Sigmoid colon (tissue), 7 donors: ENCODE measurements around the gene BCKDK. TPM values are rescaled to one million over a fixed set of nuclear protein-coding genes. Genes with fewer than 3 reads are reported as not detected.
A peak's percentile ranks its signal among the peaks of the same experiment; 100 is the strongest.

Experiments used
- DNase-seq: peaks from one replicate; pipeline ENCODE4 v3.0.0-alpha.2; 2019
- H3K27ac ChIP-seq, 4 donors: fragments of 200-600 bp; sonication (generic); one replicate each; pipeline ENCODE4 v1.5.1; 2016 to 2019; ENCODE audit warnings: mild to moderate bottlenecking in 1 of 4
- H3K27me3 ChIP-seq, 3 donors: fragments of 200-600 bp; sonication (generic); one replicate each; pipeline ENCODE4 v1.5.1; 2019; ENCODE audit warnings: mild to moderate bottlenecking in 1 of 3
- H3K36me3 ChIP-seq, 4 donors: fragments of 200-600 bp; sonication (generic); one replicate each; pipeline ENCODE4 v1.5.1; 2016 to 2019
- H3K4me1 ChIP-seq, 4 donors: fragments of 200-600 bp; sonication (generic); one replicate each; pipeline ENCODE4 v1.5.1; 2017 to 2019
- H3K4me3 ChIP-seq, 4 donors: fragments of 200-600 bp; sonication (generic); one replicate each; pipeline ENCODE4 v1.5.1; 2017 to 2019; ENCODE audit warnings: mild to moderate bottlenecking in 2 of 4, moderate library complexity in 1 of 4
- H3K9me3 ChIP-seq, 4 donors: fragments of 200-600 bp in 3 of 4; sonication (generic) in 3 of 4; one replicate each; pipeline versions ENCODE4 v1.5.1 to v1.6.1; 2013 to 2019
- CTCF ChIP-seq, 4 experiments: fragments of 450-650 bp in 3 of 4; fragments of 200-600 bp in 1 of 4; IDR thresholded peaks; one replicate each; pipeline ENCODE4 v1.5.1; 2016 to 2019; ENCODE audit warnings: antibody characterized with exemption in 4 of 4, mild to moderate bottlenecking in 3 of 4, moderate library complexity in 2 of 4
- EP300 ChIP-seq, 4 donors: sonication (generic); formaldehyde crosslinking; IDR thresholded peaks; one replicate each; pipeline ENCODE4 v1.6.1; 2017; ENCODE audit warnings: antibody characterized with exemption in 4 of 4
- POLR2A ChIP-seq, 2 donors: fragments of 450-650 bp; IDR thresholded peaks; one replicate each; pipeline ENCODE4 v1.6.1; 2016; ENCODE audit warnings: antibody characterized with exemption in 2 of 2, mild to moderate bottlenecking in 2 of 2, moderate library complexity in 2 of 2
- POLR2AphosphoS5 ChIP-seq, 4 donors: sonication (generic); formaldehyde crosslinking; IDR thresholded peaks; one replicate each; pipeline ENCODE4 v1.6.1; 2017; ENCODE audit warnings: antibody characterized with exemption in 4 of 4
- WGBS, 2 donors: extraction: QIAGEN DNeasy Blood & Tissue Kit; methylation state at CpG; one replicate each; pipeline ENCODE4 v1.1.7; 2013; 5-methylcytosine and 5-hydroxymethylcytosine counted together
- intact Hi-C: fragments of 100-400 bp; cut with DNase I; formaldehyde crosslinking; loops from one replicate; pipeline ENCODE4 v1.15.1; 2023
- polyA plus RNA-seq, 3 donors: library from polyadenylated mRNA; stranded (reverse); fragments of 200-250 nt; gene quantifications; one replicate each; pipeline ENCODE4 v1.2.3, GENCODE V29; 2013
- total RNA-seq, 4 donors: library from RNA; depleted of rRNA; stranded (reverse); fragments of >200 nt; gene quantifications; one replicate each; pipeline ENCODE4 v1.1.0, GENCODE V29; 2016
- donor health status: healthy with polysubstance abuse.
- donor health status: Bipolar disorder and iron deficiency.
- donor health status: healthy.

Gene BCKDK
- total and polyA plus RNA-seq, 7 donors = 21.6 to 42.7 (median 33.2) TPM

- H3K27ac ChIP-seq = peak overlapping the region; percentile 44 to 92 (median 53)
- DNase-seq = peak; percentile 75
- TF ChIP-seq POLR2AphosphoS5 (IDR thresholded peaks at IDR 0.05) = peak in 3 of 4 donors; percentile 15 to 62 (median 61)
- no peak for TF ChIP-seq CTCF (IDR thresholded peaks at IDR 0.05)
- H3K4me3 ChIP-seq = no peak overlapping the region
- no peaks in the 10 kb centered on the region for H3K27me3 ChIP-seq
- WGBS, 2 donors = 39 to 76% methylated on average over 8 of the region's 8 CpGs
- no peaks in the 10 kb centered on the region for H3K9me3 ChIP-seq
- H3K36me3 ChIP-seq = peaks cover 14 to 40% (median 25%) of the 10 kb centered on the region in 4 donors
- intact Hi-C loops = loop anchor here (10.0 kb wide), 1 partner anchor 340 kb away; the partner anchor contains the start of gene ARMC5
- peaks cover 0 to 34% (median 26%) of the 10 kb centered on the region in 4 donors for H3K4me1 ChIP-seq
These were observed 6.3 kb downstream of the BCKDK start for GRCh38 chr16:31114468-31114867.

GRCh38 chr16:31117384-31118222 is 9.4 kb downstream of the BCKDK start, which contains the start of gene KAT8:
TSS of gene KAT8 (plus strand) at chr16:31117664. CDS start at chr16:31117682, 18 bp downstream.
- peak; percentile 99 for DNase-seq
- Histone ChIP-seq H3K27ac (peak within 1 kb of the TSS; percentile 92 to 98 (median 96)), H3K36me3 (peaks cover 12 to 40% (median 29%) of the 10 kb centered on the region in 4 donors), H3K4me3 (peak within 1 kb of the TSS; percentile 67 to 97 (median 90)), H3K4me1 (peaks cover 0 to 31% (median 21%) of the 10 kb centered on the region in 4 donors), H3K9me3 (no peaks in the 10 kb centered on the region), H3K27me3 (no peaks in the 10 kb centered on the region)
- 0% methylated on average over 68 of the region's 68 CpGs for WGBS, 2 donors
- intact Hi-C loops = loop anchor here (1.0 to 10.0 kb wide), 2 partner anchors 25 to 337 kb away; partner anchors contain the start of gene ARMC5
- TF ChIP-seq POLR2AphosphoS5 (IDR thresholded peaks at IDR 0.05) (peak; percentile 89 to 98 (median 95)), POLR2A (IDR thresholded peaks at IDR 0.05) (peak; percentile 60 to 83), EP300 (IDR thresholded peaks at IDR 0.05) (peak in 3 of 4 donors; percentile 27 to 72 (median 38)), CTCF (IDR thresholded peaks at IDR 0.05) (no peak)

- Histone ChIP-seq H3K27ac (peak overlapping the region; percentile 92 to 98 (median 96)), H3K27me3 (no peaks in the 10 kb centered on the region), H3K4me3 (peak overlapping the region; percentile 67 to 97 (median 90)), H3K36me3 (peaks cover 12 to 45% (median 27%) of the 10 kb centered on the region in 4 donors), H3K4me1 (peaks cover 0 to 31% (median 21%) of the 10 kb centered on the region in 4 donors), H3K9me3 (no peaks in the 10 kb centered on the region)
- 47 to 62% methylated on average over 9 of the region's 9 CpGs for WGBS, 2 donors
- DNase-seq = no peak
- TF ChIP-seq POLR2AphosphoS5 (IDR thresholded peaks at IDR 0.05) (peak in 2 of 4 donors; percentile 11 to 15), EP300 (IDR thresholded peaks at IDR 0.05) (no peak)
- intact Hi-C loops = loop anchor here (1.0 to 10.0 kb wide), 2 partner anchors 24 to 336 kb away; partner anchors contain the start of gene ARMC5
These were observed 10.3 kb downstream of the BCKDK start for GRCh38 chr16:31118223-31119155.

DNA sequence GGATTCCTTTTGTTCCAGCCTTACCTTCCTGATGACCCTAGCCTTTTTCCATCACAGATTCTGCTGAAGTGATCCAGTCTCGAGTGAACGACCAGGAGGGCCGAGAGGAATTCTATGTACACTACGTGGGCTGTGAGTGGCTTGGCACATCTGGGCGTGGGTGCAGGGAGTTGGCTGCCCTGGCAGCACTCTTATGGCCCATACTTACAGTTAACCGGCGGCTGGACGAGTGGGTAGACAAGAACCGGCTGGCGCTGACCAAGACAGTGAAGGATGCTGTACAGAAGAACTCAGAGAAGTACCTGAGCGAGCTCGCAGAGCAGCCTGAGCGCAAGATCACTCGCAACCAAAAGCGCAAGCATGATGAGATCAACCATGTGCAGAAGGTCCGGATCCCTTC is 11.9 kb downstream of the BCKDK start:
- TF ChIP-seq POLR2A (IDR thresholded peaks at IDR 0.05) (no peak), POLR2AphosphoS5 (IDR thresholded peaks at IDR 0.05) (no peak), EP300 (IDR thresholded peaks at IDR 0.05) (no peak), CTCF (IDR thresholded peaks at IDR 0.05) (no peak)
- H3K36me3 ChIP-seq = peaks cover 12 to 59% (median 27%) of the 10 kb centered on the region in 4 donors
- peaks cover 0 to 24% (median 21%) of the 10 kb centered on the region in 4 donors for H3K4me1 ChIP-seq
- no peak overlapping the region for H3K4me3 ChIP-seq
- no peaks in the 10 kb centered on the region for H3K9me3 ChIP-seq
- H3K27me3 ChIP-seq = no peaks in the 10 kb centered on the region
- 92 to 96% methylated on average over 16 of the region's 16 CpGs for WGBS, 2 donors
- no peak for DNase-seq
- intact Hi-C loops = no loop called here
- peak overlapping the region; percentile 92 to 98 (median 96) for H3K27ac ChIP-seq
